GM23248 (cell line): ENCODE measurements around the gene ANGPTL4.

ENCODE experiments used
- EZH2 ChIP-seq: fragments of 200-600 bp; sonication (generic); IDR thresholded peaks from 2 replicates; pipeline ENCODE4 v1.6.1; 2018; ENCODE audit warnings: antibody characterized with exemption, mild to moderate bottlenecking; ENCODE audit not compliant: insufficient read depth, poor library complexity, severe bottlenecking
- EZH2phosphoT487 ChIP-seq: fragments of 200-600 bp; sonication (generic); IDR thresholded peaks from 2 replicates; pipeline ENCODE4 v1.6.1; 2018; ENCODE audit warnings: antibody characterized with exemption, moderate library complexity, mild to moderate bottlenecking, low read depth; ENCODE audit not compliant: insufficient read depth

DNA sequence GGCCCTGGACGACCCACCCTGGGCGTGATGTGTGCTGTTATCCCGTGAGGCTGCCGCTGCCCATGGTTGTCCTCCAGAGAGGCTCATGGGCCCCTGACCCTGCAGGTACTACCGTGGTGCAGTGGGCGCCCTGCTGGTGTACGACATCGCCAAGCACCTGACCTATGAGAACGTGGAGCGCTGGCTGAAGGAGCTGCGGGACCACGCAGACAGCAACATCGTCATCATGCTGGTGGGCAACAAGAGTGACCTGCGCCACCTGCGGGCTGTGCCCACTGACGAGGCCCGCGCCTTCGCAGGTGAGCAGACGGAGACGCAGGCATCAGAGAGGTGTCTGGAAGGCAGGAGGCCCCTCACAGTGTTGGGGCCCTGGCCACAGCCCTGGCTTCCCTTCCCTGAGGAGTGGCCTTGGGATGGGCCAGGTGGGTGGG is 38.0 kb downstream of the ANGPTL4 start:
- TF ChIP-seq EZH2phosphoT487 (no peak), EZH2 (no peak)
